ENCODE measurements around the gene RGS9. TPM values are rescaled to one million over a fixed set of nuclear protein-coding genes. Genes with fewer than 3 reads are reported as not detected.

RGS9 gene
- total and polyA plus RNA-seq, 8 donors = 1.2 to 16.1 (median 6.7) TPM

GRCh38 chr17:65123757-65124675 lies 13.2 kb upstream of the RGS9 start:
- TF ChIP-seq POLR2AphosphoS5 (IDR thresholded peaks at IDR 0.05) (no peak), EP300 (IDR thresholded peaks at IDR 0.05) (no peak), POLR2A (IDR thresholded peaks at IDR 0.05) (no peak), CTCF (IDR thresholded peaks at IDR 0.05) (no peak)
- intact Hi-C loops (cut with DNase I; ENCODE audit: low total_unique reads) = no loop called here
- peaks cover 6 to 22% (median 8%) of the 10 kb centered on the region in 4 donors for H3K4me1 ChIP-seq
- H3K9me3 ChIP-seq = no peaks in the 10 kb centered on the region
- H3K4me3 ChIP-seq = peak overlapping the region; percentile 65 to 81 (median 70)
- 42 to 58% (median 45%) methylated on average over 9 of the region's 9 CpGs for WGBS, 5 donors
- no peaks in the 10 kb centered on the region for H3K36me3 ChIP-seq
- peaks cover 0 to 9% (median 0%) of the 10 kb centered on the region in 3 donors for H3K27me3 ChIP-seq
- peak in 1 of 2 donors; percentile 41 for DNase-seq
- peak overlapping the region; percentile 85 to 94 (median 92) for H3K27ac ChIP-seq

GRCh38 chr17:65130832-65131231 lies 6.3 kb upstream of the RGS9 start:
- intact Hi-C loops (cut with DNase I; ENCODE audit: low total_unique reads) = no loop called here
- H3K36me3 ChIP-seq = no peaks in the 10 kb centered on the region
- H3K27ac ChIP-seq = no peak overlapping the region
- H3K27me3 ChIP-seq = peaks cover 0 to 14% (median 0%) of the 10 kb centered on the region in 3 donors
- no peaks in the 10 kb centered on the region for H3K4me1 ChIP-seq
- no peak overlapping the region for H3K4me3 ChIP-seq
- no peaks in the 10 kb centered on the region for H3K9me3 ChIP-seq
- DNase-seq = no peak
- WGBS, 5 donors = 49 to 59% (median 56%) methylated on average over 5 of the region's 5 CpGs
- TF ChIP-seq CTCF (IDR thresholded peaks at IDR 0.05) = no peak
- no peak for TF ChIP-seq POLR2AphosphoS5 (IDR thresholded peaks at IDR 0.05)
- TF ChIP-seq EP300 (IDR thresholded peaks at IDR 0.05) = no peak
- no peak for TF ChIP-seq POLR2A (IDR thresholded peaks at IDR 0.05)

GRCh38 chr17:65131240-65131639 lies 5.9 kb upstream of the RGS9 start:
- 61 to 81% (median 77%) methylated on average over 6 of the region's 6 CpGs for WGBS, 5 donors
- intact Hi-C loops (cut with DNase I; ENCODE audit: low total_unique reads) = no loop called here
- H3K4me1 ChIP-seq = no peaks in the 10 kb centered on the region
- H3K27me3 ChIP-seq = peaks cover 0 to 14% (median 0%) of the 10 kb centered on the region in 3 donors
- no peak overlapping the region for H3K4me3 ChIP-seq
- no peaks in the 10 kb centered on the region for H3K9me3 ChIP-seq
- TF ChIP-seq POLR2AphosphoS5 (IDR thresholded peaks at IDR 0.05) = no peak
- no peak for TF ChIP-seq CTCF (IDR thresholded peaks at IDR 0.05)
- TF ChIP-seq POLR2A (IDR thresholded peaks at IDR 0.05) = no peak
- no peak for TF ChIP-seq EP300 (IDR thresholded peaks at IDR 0.05)
- H3K36me3 ChIP-seq = no peaks in the 10 kb centered on the region
- H3K27ac ChIP-seq = no peak overlapping the region
- DNase-seq = no peak

- no peaks in the 10 kb centered on the region for H3K36me3 ChIP-seq
- intact Hi-C loops (cut with DNase I; ENCODE audit: low total_unique reads) = no loop called here
- no peak for DNase-seq
- H3K9me3 ChIP-seq = no peaks in the 10 kb centered on the region
- WGBS, 5 donors = 83 to 91% (median 85%) methylated on average over 5 of the region's 5 CpGs
- no peak for TF ChIP-seq POLR2A (IDR thresholded peaks at IDR 0.05)
- no peak for TF ChIP-seq EP300 (IDR thresholded peaks at IDR 0.05)
- no peak for TF ChIP-seq CTCF (IDR thresholded peaks at IDR 0.05)
- TF ChIP-seq POLR2AphosphoS5 (IDR thresholded peaks at IDR 0.05) = no peak
- H3K4me1 ChIP-seq = peaks cover 0 to 5% (median 3%) of the 10 kb centered on the region in 4 donors
- H3K4me3 ChIP-seq = no peak overlapping the region
- peaks cover 0 to 14% (median 0%) of the 10 kb centered on the region in 3 donors for H3K27me3 ChIP-seq
- H3K27ac ChIP-seq = no peak overlapping the region
Observed at GRCh38 chr17:65131946-65132345, 5.2 kb upstream of the RGS9 start.

Data from stomach (tissue), 9 donors.